HepG2 (cell line): Measurements from ENCODE around the gene CLDN9. TPM values are rescaled to one million over a fixed set of nuclear protein-coding genes. Genes with fewer than 3 reads are reported as not detected.
A peak's percentile ranks its signal among the peaks of the same experiment; 100 is the strongest.

Experiments
- HHEX ChIP-seq: IDR thresholded peaks from 2 replicates; pipeline ENCODE4 v1.6.1; 2016; ENCODE audit warnings: control low read depth
- HMGXB3 ChIP-seq: sonication (generic); formaldehyde crosslinking; IDR thresholded peaks from 2 replicates; pipeline ENCODE4 v1.4.0; 2020; ENCODE audit warnings: missing genetic modification reagents, borderline replicate concordance
- MTF2 ChIP-seq: sonication (generic); formaldehyde crosslinking; IDR thresholded peaks from 2 replicates; pipeline ENCODE4 v1.5.0; 2020; ENCODE audit warnings: missing genetic modification reagents, borderline replicate concordance
- PCBP2 ChIP-seq: fragments of 200-400 bp; formaldehyde crosslinking; optimal IDR thresholded peaks from 2 replicates; pipeline ENCODE3; 2018; ENCODE audit warnings: low read length, low read depth; ENCODE audit not compliant: poor library complexity, severe bottlenecking
- PITX1 ChIP-seq: sonication (generic); formaldehyde crosslinking; IDR thresholded peaks from 2 replicates; pipeline ENCODE4 v1.5.1; 2020; ENCODE audit warnings: mild to moderate bottlenecking, missing genetic modification reagents
- SMAD1 ChIP-seq: sonication (generic); formaldehyde crosslinking; IDR thresholded peaks from 2 replicates; pipeline ENCODE4 v1.4.0; 2020; ENCODE audit warnings: missing genetic modification reagents, low read depth, mild to moderate bottlenecking, borderline replicate concordance
- SOX5 ChIP-seq: IDR thresholded peaks from 2 replicates; pipeline ENCODE4 v1.6.1; 2016; ENCODE audit warnings: borderline replicate concordance
- ZNF563 ChIP-seq: sonication (generic); formaldehyde crosslinking; IDR thresholded peaks from 2 replicates; pipeline ENCODE4 v1.8.0; 2022; ENCODE audit warnings: mild to moderate bottlenecking, moderate library complexity, missing genetic modification reagents
- ZNF646 ChIP-seq: sonication (generic); formaldehyde crosslinking; IDR thresholded peaks from 2 replicates; pipeline ENCODE4 v1.9.0; 2021; ENCODE audit warnings: mild to moderate bottlenecking, missing genetic modification reagents
- ZNF704 ChIP-seq: sonication (generic); formaldehyde crosslinking; IDR thresholded peaks from 2 replicates; pipeline ENCODE4 v1.8.1; 2023; ENCODE audit warnings: mild to moderate bottlenecking, inconsistent platforms, moderate library complexity, missing genetic modification reagents, borderline replicate concordance
- ZNF710 ChIP-seq: sonication (generic); formaldehyde crosslinking; IDR thresholded peaks from 2 replicates; pipeline ENCODE4 v1.5.0; 2020; ENCODE audit warnings: mild to moderate bottlenecking, missing genetic modification reagents, borderline replicate concordance
- ZNF883 ChIP-seq: sonication (generic); formaldehyde crosslinking; IDR thresholded peaks from 2 replicates; pipeline ENCODE4 v1.5.1; 2020; ENCODE audit warnings: mild to moderate bottlenecking, missing genetic modification reagents; ENCODE audit errors: not compliant biosample characterization
- ZSCAN25 ChIP-seq: sonication (generic); formaldehyde crosslinking; IDR thresholded peaks from 2 replicates; pipeline ENCODE4 v1.8.0; 2022; ENCODE audit warnings: mild to moderate bottlenecking, missing genetic modification reagents
- polyA plus RNA-seq, 8 experiments: library from polyadenylated mRNA; depleted of rRNA in 3 of 8; stranded (reverse) in 7 of 8; unstranded in 1 of 8; fragments of >200 nt; fragmentation: Illumina TruSeq in 4 of 8; extraction: Trizol in 4 of 8; gene quantifications; 2 replicates each; pipeline versions ENCODE4 v1.2.1 to v1.2.3, GENCODE V29; 2011 to 2016; ENCODE audit warnings: low read depth in 4 of 8, missing spikeins in 1 of 8, mixed read lengths in 1 of 8; ENCODE audit not compliant: insufficient read depth in 1 of 8
- total RNA-seq, 5 experiments: library from RNA; depleted of rRNA; stranded (reverse); fragments of >200 nt; fragmentation: Illumina TruSeq; extraction: Trizol; gene quantifications; 2 replicates each; pipeline ENCODE4 v1.2.3, GENCODE V29; 2016; ENCODE audit warnings: low read depth in 1 of 5

Gene CLDN9
- total and polyA plus RNA-seq, 2 of the 13 experiments (the other 11 are each of a cell fraction or from before 2014, with no cell fraction given) = 0.15 to 0.26 TPM

- TF ChIP-seq ZNF704 (CRISPR knock-in tag) (no peak), ZNF883 (CRISPR knock-in tag) (peak; percentile 88), MTF2 (CRISPR knock-in tag) (peak; percentile 59; the same call in 1 of the 2 replicates), SMAD1 (CRISPR knock-in tag) (peak; percentile 91; the same call in 1 of the 2 replicates), ZNF646 (CRISPR knock-in tag) (no peak), PITX1 (CRISPR knock-in tag) (peak; percentile 47; the same call in 1 of the 2 replicates), HHEX (CRISPR knock-in tag) (no peak), SOX5 (CRISPR knock-in tag) (peak; percentile 34; the same call in 1 of the 2 replicates), PCBP2 (no peak), ZNF710 (CRISPR knock-in tag) (no peak), ZSCAN25 (CRISPR knock-in tag) (peak; percentile 84), ZNF563 (CRISPR knock-in tag) (peak; percentile 62), HMGXB3 (no peak)
Observed at GRCh38 chr16:3059041-3059722, 46.5 kb downstream of the CLDN9 start (continued).
